ENCODE results near the gene MEAK7. TPM values are rescaled to one million over a fixed set of nuclear protein-coding genes. Genes with fewer than 3 reads are reported as not detected.

Gene MEAK7
- total RNA-seq, 1 experiment from 2014 or later: 19.2 TPM

- H3K9ac ChIP-seq (ENCODE audit: low read length): peak overlapping the region; percentile 88
- no TSS peak for BruUV-seq (replicated peaks)
- DNase-seq (peak; percentile 72), ATAC-seq (no peak)
- no peaks in the 10 kb centered on the region for H3K9me2 ChIP-seq (replicated peaks; ENCODE audit: low read length)
- H3K36me3 ChIP-seq (ENCODE audit: low read depth, low read length): peaks cover 16% of the 10 kb centered on the region
- ChIA-PET CTCF (no interaction called here), POLR2A (ENCODE audit: unreplicated experiment) (no interaction called here)
- H3K27me3 ChIP-seq (ENCODE audit: low read length): no peaks in the 10 kb centered on the region
- no peaks in the 10 kb centered on the region for H3K9me3 ChIP-seq (ENCODE audit: low read length)
- peaks cover 55% of the 10 kb centered on the region for H3K79me2 ChIP-seq (ENCODE audit: low read length)
- intact Hi-C loops (cut with micrococcal nuclease): no loop called here
- peaks cover 74% of the 10 kb centered on the region for H3K4me1 ChIP-seq (ENCODE audit: insufficient read depth, low read length)
- H4K20me1 ChIP-seq (ENCODE audit: low read length): no peaks in the 10 kb centered on the region
- peaks cover 12% of the 10 kb centered on the region for H3F3A ChIP-seq (ENCODE audit: low read length, unreplicated experiment)
- H3K4me3 ChIP-seq (ENCODE audit: low read length): peak overlapping the region; percentile 78; the same call in 1 of the 2 replicates
- no peak overlapping the region for H2AFZ ChIP-seq (ENCODE audit: low read length)
- TF ChIP-seq CTCF (conservative IDR thresholded peaks at IDR 0.05; ENCODE audit: low read depth, low read length) (no peak), EZH2phosphoT487 (IDR thresholded peaks at IDR 0.05; ENCODE audit: borderline replicate concordance, low read length) (no peak), EZH2 (IDR thresholded peaks at IDR 0.05; ENCODE audit: low read length, unreplicated experiment) (no peak)
- peak overlapping the region; percentile 94 for H3K4me2 ChIP-seq (ENCODE audit: low read length)
- H3K27ac ChIP-seq (ENCODE audit: low read length): peak overlapping the region; percentile 100
Measured at GRCh38 chr16:84502581-84502980, 1.9 kb downstream of the MEAK7 start.

- peaks cover 21% of the 10 kb centered on the region for H3K36me3 ChIP-seq (ENCODE audit: low read depth, low read length)
- H3K9me3 ChIP-seq (ENCODE audit: low read length): no peaks in the 10 kb centered on the region
Measured at GRCh38 chr16:84502075-84502474, 2.4 kb downstream of the MEAK7 start.

More at GRCh38 chr16:84502075-84502474, 2.4 kb downstream of the MEAK7 start:
- no peak for TF ChIP-seq EZH2 (IDR thresholded peaks at IDR 0.05; ENCODE audit: low read length, unreplicated experiment)
- TF ChIP-seq EZH2phosphoT487 (IDR thresholded peaks at IDR 0.05; ENCODE audit: borderline replicate concordance, low read length): no peak
- TF ChIP-seq CTCF (conservative IDR thresholded peaks at IDR 0.05; ENCODE audit: low read depth, low read length): no peak
- Histone ChIP-seq H3K79me2 (ENCODE audit: low read length) (peaks cover 56% of the 10 kb centered on the region), H2AFZ (ENCODE audit: low read length) (no peak overlapping the region), H3F3A (ENCODE audit: low read length, unreplicated experiment) (peaks cover 12% of the 10 kb centered on the region), H3K27me3 (ENCODE audit: low read length) (no peaks in the 10 kb centered on the region), H3K9me2 (replicated peaks; ENCODE audit: low read length) (no peaks in the 10 kb centered on the region), H3K4me2 (ENCODE audit: low read length) (peak overlapping the region; percentile 94), H4K20me1 (ENCODE audit: low read length) (no peaks in the 10 kb centered on the region), H3K9ac (ENCODE audit: low read length) (peak overlapping the region; percentile 88), H3K4me3 (ENCODE audit: low read length) (peak overlapping the region; percentile 18; the same call in 1 of the 2 replicates), H3K27ac (ENCODE audit: low read length) (peak overlapping the region; percentile 100), H3K4me1 (ENCODE audit: insufficient read depth, low read length) (peaks cover 74% of the 10 kb centered on the region)
- DNase-seq: peak; percentile 81
- ChIA-PET POLR2A (ENCODE audit: unreplicated experiment) (no interaction called here), CTCF (no interaction called here)
- BruUV-seq (replicated peaks): no TSS peak
- intact Hi-C loops (cut with micrococcal nuclease): no loop called here
- ATAC-seq: no peak
